ENCODE data around the gene DOCK3. TPM values are rescaled to one million over a fixed set of nuclear protein-coding genes. Genes with fewer than 3 reads are reported as not detected.

The DOCK3 gene
- total and polyA plus RNA-seq, 3 donors from 2014 or later, result 8.4 to 11.7 (median 11.2) TPM

- intact Hi-C loops (cut with DNase I; ENCODE audit: low total_unique reads), result no loop called here
- Histone ChIP-seq H3K9me3 (no peaks in the 10 kb centered on the region), H3K4me3 (no peak overlapping the region), H3K36me3 (ENCODE audit: low read depth, missing control alignments) (no peaks in the 10 kb centered on the region), H3K27ac (no peak overlapping the region), H3K4me1 (no peaks in the 10 kb centered on the region), H3K27me3 (no peaks in the 10 kb centered on the region)
- no peak for DNase-seq
- TF ChIP-seq POLR2A (IDR thresholded peaks at IDR 0.05), result no peak
- TF ChIP-seq, protein P1, sequence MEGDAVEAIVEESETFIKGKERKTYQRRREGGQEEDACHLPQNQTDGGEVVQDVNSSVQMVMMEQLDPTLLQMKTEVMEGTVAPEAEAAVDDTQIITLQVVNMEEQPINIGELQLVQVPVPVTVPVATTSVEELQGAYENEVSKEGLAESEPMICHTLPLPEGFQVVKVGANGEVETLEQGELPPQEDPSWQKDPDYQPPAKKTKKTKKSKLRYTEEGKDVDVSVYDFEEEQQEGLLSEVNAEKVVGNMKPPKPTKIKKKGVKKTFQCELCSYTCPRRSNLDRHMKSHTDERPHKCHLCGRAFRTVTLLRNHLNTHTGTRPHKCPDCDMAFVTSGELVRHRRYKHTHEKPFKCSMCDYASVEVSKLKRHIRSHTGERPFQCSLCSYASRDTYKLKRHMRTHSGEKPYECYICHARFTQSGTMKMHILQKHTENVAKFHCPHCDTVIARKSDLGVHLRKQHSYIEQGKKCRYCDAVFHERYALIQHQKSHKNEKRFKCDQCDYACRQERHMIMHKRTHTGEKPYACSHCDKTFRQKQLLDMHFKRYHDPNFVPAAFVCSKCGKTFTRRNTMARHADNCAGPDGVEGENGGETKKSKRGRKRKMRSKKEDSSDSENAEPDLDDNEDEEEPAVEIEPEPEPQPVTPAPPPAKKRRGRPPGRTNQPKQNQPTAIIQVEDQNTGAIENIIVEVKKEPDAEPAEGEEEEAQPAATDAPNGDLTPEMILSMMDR (IDR thresholded peaks at IDR 0.05), result no peak
Observed at GRCh38 chr3:51035630-51036029, 360.9 kb downstream of the DOCK3 start.

DNA sequence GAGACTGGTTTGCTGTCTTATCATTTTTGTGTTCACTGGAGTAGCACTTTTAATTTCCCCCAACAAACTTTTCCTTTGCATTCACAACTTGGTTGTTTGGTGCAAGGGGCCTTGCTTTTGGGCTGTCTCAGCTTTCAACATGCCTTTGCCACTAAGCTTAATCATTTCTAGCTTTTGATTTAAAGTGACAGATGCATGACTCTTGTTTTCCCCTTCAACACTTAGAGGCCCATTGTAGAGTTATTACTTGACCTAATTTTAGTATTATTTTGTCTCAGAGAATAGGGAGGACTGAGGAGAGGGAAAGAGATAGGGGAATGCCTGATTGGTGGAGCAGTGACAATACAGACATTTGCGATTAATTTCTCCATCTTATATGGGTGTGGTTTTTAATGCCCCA is 370.3 kb downstream of the DOCK3 start:
- Histone ChIP-seq H3K4me1 (no peaks in the 10 kb centered on the region), H3K4me3 (no peak overlapping the region), H3K27me3 (no peaks in the 10 kb centered on the region), H3K36me3 (ENCODE audit: low read depth, missing control alignments) (no peaks in the 10 kb centered on the region), H3K9me3 (no peaks in the 10 kb centered on the region), H3K27ac (no peak overlapping the region)
- TF ChIP-seq, protein P1 (IDR thresholded peaks at IDR 0.05), result no peak
- TF ChIP-seq POLR2A (IDR thresholded peaks at IDR 0.05), result no peak
- intact Hi-C loops (cut with DNase I; ENCODE audit: low total_unique reads), result no loop called here
- WGBS, 2 donors, result 87 to 94% methylated on average over 1 of the region's 1 CpG
- DNase-seq, result no peak

DNA sequence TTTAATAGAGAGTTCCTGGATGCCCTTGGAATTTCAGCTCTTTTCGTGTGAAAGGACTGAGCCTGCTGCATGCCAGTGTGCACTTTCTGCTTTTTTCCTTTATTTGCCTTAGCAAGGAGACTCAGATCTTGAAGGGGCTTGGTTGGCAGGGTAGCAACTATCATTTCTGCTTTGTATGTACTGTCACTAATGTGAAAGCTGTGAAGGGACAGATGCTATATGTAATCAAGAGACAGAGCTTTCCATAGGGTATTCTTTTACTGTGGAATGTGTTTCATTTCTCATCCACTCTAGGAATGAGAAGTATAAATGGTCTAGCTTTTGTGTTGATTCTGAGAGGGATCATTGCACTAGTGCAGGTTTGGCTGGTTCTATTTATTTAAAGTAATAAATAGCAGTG is 377.8 kb downstream of the DOCK3 start:
- TF ChIP-seq, protein P1 (IDR thresholded peaks at IDR 0.05), result no peak
- no peak for TF ChIP-seq POLR2A (IDR thresholded peaks at IDR 0.05)
- WGBS, 2 donors, result 82 to 83% methylated on average over 1 of the region's 1 CpG
- H3K9me3 ChIP-seq, result no peaks in the 10 kb centered on the region
- H3K4me1 ChIP-seq, result no peaks in the 10 kb centered on the region
- H3K27me3 ChIP-seq, result no peaks in the 10 kb centered on the region
- intact Hi-C loops (cut with DNase I; ENCODE audit: low total_unique reads), result no loop called here
- no peak overlapping the region for H3K4me3 ChIP-seq
- no peak overlapping the region for H3K27ac ChIP-seq
- H3K36me3 ChIP-seq (ENCODE audit: low read depth, missing control alignments), result no peaks in the 10 kb centered on the region
- DNase-seq, result no peak

DNA sequence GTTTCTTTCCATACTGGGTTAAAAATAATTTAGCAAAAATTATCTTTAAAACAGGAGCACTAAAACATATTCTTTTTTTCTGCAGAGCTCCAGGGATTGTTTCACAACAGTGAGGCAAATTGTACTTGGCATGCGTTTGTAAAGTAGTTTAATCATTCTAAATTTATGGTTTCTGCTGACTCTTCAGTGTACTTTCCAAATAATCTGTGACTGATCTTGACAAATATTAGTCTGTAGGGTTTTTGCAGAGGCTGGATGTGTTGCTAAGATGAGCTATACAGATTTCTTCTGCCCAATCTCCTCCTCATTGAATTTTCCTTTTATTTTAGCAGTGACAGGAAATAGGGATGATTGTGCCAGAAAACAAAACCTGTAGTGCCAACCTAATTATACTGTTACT is 382.4 kb downstream of the DOCK3 start:
- Histone ChIP-seq H3K27ac (no peak overlapping the region), H3K36me3 (ENCODE audit: low read depth, missing control alignments) (no peaks in the 10 kb centered on the region), H3K27me3 (no peaks in the 10 kb centered on the region), H3K9me3 (no peaks in the 10 kb centered on the region), H3K4me1 (no peaks in the 10 kb centered on the region), H3K4me3 (no peak overlapping the region)
- intact Hi-C loops (cut with DNase I; ENCODE audit: low total_unique reads), result no loop called here
- DNase-seq, result no peak
- TF ChIP-seq, protein P1 (IDR thresholded peaks at IDR 0.05), result no peak
- TF ChIP-seq POLR2A (IDR thresholded peaks at IDR 0.05), result no peak
- 29 to 50% methylated on average over 1 of the region's 1 CpG for whole genome bisulfite sequencing, 2 donors

GRCh38 chr3:51063053-51063452 is 388.3 kb downstream of the DOCK3 start:
- intact Hi-C loops (cut with DNase I; ENCODE audit: low total_unique reads), result no loop called here
- Histone ChIP-seq H3K27me3 (no peaks in the 10 kb centered on the region), H3K9me3 (no peaks in the 10 kb centered on the region), H3K4me1 (no peaks in the 10 kb centered on the region), H3K4me3 (no peak overlapping the region), H3K36me3 (ENCODE audit: low read depth, missing control alignments) (no peaks in the 10 kb centered on the region), H3K27ac (no peak overlapping the region)
- TF ChIP-seq, protein P1 (IDR thresholded peaks at IDR 0.05), result no peak
- no peak for TF ChIP-seq POLR2A (IDR thresholded peaks at IDR 0.05)
- no peak for DNase-seq
- 35 to 39% methylated on average over 1 of the region's 1 CpG for WGBS, 2 donors
